HEK293 (cell line): ENCODE measurements around the gene HSPB6.

ENCODE experiments used
- CTCF ChIA-PET: fragments of 350-600 bp; formaldehyde crosslinking; extraction: SDS; loops from one replicate; lab custom pipeline; 2021; ENCODE audit warnings: antibody characterized with exemption; lab: Yijun Ruan, JAX
- POLR2A ChIA-PET: fragments of 300-600 bp; formaldehyde crosslinking; extraction: SDS; loops from one replicate; lab custom pipeline; 2020; ENCODE audit warnings: antibody characterized with exemption, inconsistent platforms; lab: Yijun Ruan, JAX
- H3K27ac ChIP-seq: fragments of 200-500 bp; sonication (Bioruptor generic); 2 replicates; pipeline ENCODE4 v1.5.1; 2014; ENCODE audit warnings: low read depth, low read length, control low read depth, inconsistent platforms; ENCODE audit errors: extremely low read depth
- H3K36me3 ChIP-seq, 2 experiments: fragments of 200-500 bp in 1 of 2; sonication (Bioruptor generic) in 1 of 2; 1 replicate in 1 of 2; 2 replicates in 1 of 2; pipeline ENCODE4 v1.5.1; 2014 to 2017; ENCODE audit warnings: inconsistent platforms in 2 of 2, low read length in 2 of 2; ENCODE audit not compliant: control insufficient read depth in 2 of 2, insufficient read depth in 1 of 2
- H3K4me1 ChIP-seq: fragments of 200-500 bp; sonication (Bioruptor generic); 2 replicates; pipeline ENCODE4 v1.5.1; 2014; ENCODE audit warnings: mild to moderate bottlenecking, low read length, inconsistent platforms; ENCODE audit not compliant: control insufficient read depth, insufficient read depth
- H3K4me3 ChIP-seq: 2 replicates; pipeline ENCODE4 v1.5.1; 2011; ENCODE audit warnings: low read depth, mild to moderate bottlenecking, control low read depth, low read length, moderate library complexity
- H3K9me3 ChIP-seq: fragments of 200-500 bp; sonication (Bioruptor generic); 2 replicates; pipeline ENCODE4 v1.5.1; 2014; ENCODE audit warnings: low read depth, low read length, inconsistent platforms; ENCODE audit not compliant: control insufficient read depth, insufficient read depth
- GFI1B ChIP-seq: fragments of 450-650 bp; formaldehyde crosslinking; IDR thresholded peaks from 2 replicates; pipeline ENCODE4 v1.5.1; 2016; ENCODE audit warnings: missing biosample characterization, missing genetic modification characterization
- MYNN ChIP-seq: fragments of 450-650 bp; formaldehyde crosslinking; IDR thresholded peaks from 2 replicates; pipeline ENCODE4 v1.5.1; 2016; ENCODE audit warnings: missing biosample characterization, missing genetic modification characterization, borderline replicate concordance
- YY2 ChIP-seq: fragments of 450-650 bp; formaldehyde crosslinking; IDR thresholded peaks from 2 replicates; pipeline ENCODE4 v1.5.1; 2016; ENCODE audit warnings: missing biosample characterization, missing genetic modification characterization
- ZBTB20 ChIP-seq: fragments of 450-650 bp; formaldehyde crosslinking; IDR thresholded peaks from 2 replicates; pipeline ENCODE4 v1.5.1; 2016; ENCODE audit warnings: missing biosample characterization, missing genetic modification characterization
- ZBTB21 ChIP-seq: fragments of 450-650 bp; formaldehyde crosslinking; IDR thresholded peaks from 2 replicates; pipeline ENCODE4 v1.5.1; 2017; ENCODE audit warnings: missing biosample characterization, missing genetic modification characterization
- ZBTB7A ChIP-seq: fragments of 450-650 bp; formaldehyde crosslinking; IDR thresholded peaks from 2 replicates; pipeline ENCODE4 v1.5.1; 2016; ENCODE audit warnings: low read depth, missing biosample characterization, missing genetic modification characterization
- ZNF140 ChIP-seq: fragments of 450-650 bp; formaldehyde crosslinking; IDR thresholded peaks from 2 replicates; pipeline ENCODE4 v1.5.1; 2016; ENCODE audit warnings: missing biosample characterization, missing genetic modification characterization
- ZNF292 ChIP-seq: fragments of 450-650 bp; formaldehyde crosslinking; IDR thresholded peaks from 2 replicates; pipeline ENCODE4 v1.5.1; 2016; ENCODE audit warnings: low read depth, missing biosample characterization, missing genetic modification characterization, borderline replicate concordance
- ZNF335 ChIP-seq: fragments of 450-650 bp; formaldehyde crosslinking; conservative IDR thresholded peaks from 2 replicates; pipeline ENCODE4 v1.5.1; 2016; ENCODE audit warnings: missing biosample characterization, missing genetic modification characterization
- ZNF394 ChIP-seq: fragments of 450-650 bp; formaldehyde crosslinking; IDR thresholded peaks from 2 replicates; pipeline ENCODE4 v1.5.1; 2016; ENCODE audit warnings: missing biosample characterization, missing genetic modification characterization, mild to moderate bottlenecking, moderate library complexity, borderline replicate concordance
- ZNF530 ChIP-seq: fragments of 450-650 bp; formaldehyde crosslinking; IDR thresholded peaks from 2 replicates; pipeline ENCODE4 v1.5.1; 2016; ENCODE audit warnings: low read depth, missing biosample characterization, missing genetic modification characterization
- ZNF610 ChIP-seq: fragments of 450-650 bp; formaldehyde crosslinking; IDR thresholded peaks from 2 replicates; pipeline ENCODE4 v1.5.1; 2016; ENCODE audit warnings: missing biosample characterization, missing genetic modification characterization, borderline replicate concordance
- ZNF621 ChIP-seq: fragments of 450-650 bp; formaldehyde crosslinking; IDR thresholded peaks from 2 replicates; pipeline ENCODE4 v1.5.1; 2017; ENCODE audit warnings: missing biosample characterization, missing genetic modification characterization
- ZNF654 ChIP-seq: fragments of 450-650 bp; formaldehyde crosslinking; IDR thresholded peaks from 2 replicates; pipeline ENCODE4 v1.5.1; 2016; ENCODE audit warnings: low read depth, missing biosample characterization, missing genetic modification characterization
- ZNF664 ChIP-seq: fragments of 450-650 bp; formaldehyde crosslinking; IDR thresholded peaks from 2 replicates; pipeline ENCODE4 v1.5.1; 2016; ENCODE audit warnings: missing biosample characterization, missing genetic modification characterization
- ZNF677 ChIP-seq: fragments of 450-650 bp; IDR thresholded peaks from 2 replicates; pipeline ENCODE4 v1.5.0; 2018; ENCODE audit warnings: missing biosample characterization, mild to moderate bottlenecking, missing genetic modification characterization, moderate library complexity
- ZNF701 ChIP-seq: fragments of 450-650 bp; formaldehyde crosslinking; IDR thresholded peaks from 2 replicates; pipeline ENCODE4 v1.5.1; 2016; ENCODE audit warnings: missing biosample characterization, missing genetic modification characterization
- ZSCAN23 ChIP-seq: fragments of 450-650 bp; formaldehyde crosslinking; IDR thresholded peaks from 2 replicates; pipeline ENCODE4 v1.5.1; 2016; ENCODE audit warnings: missing biosample characterization, missing genetic modification characterization
- TF ChIP-seq, protein P1 (sequence below): sonication (generic); formaldehyde crosslinking; IDR thresholded peaks from 2 replicates; pipeline ENCODE4 v1.8.1; 2022; ENCODE audit warnings: mild to moderate bottlenecking, moderate library complexity, missing genetic modification reagents
- TF ChIP-seq, protein P2 (sequence below): fragments of 450-650 bp; formaldehyde crosslinking; IDR thresholded peaks from 2 replicates; pipeline ENCODE4 v1.5.1; 2016; ENCODE audit warnings: missing biosample characterization, missing genetic modification characterization
- TF ChIP-seq, protein P3 (sequence below): fragments of 450-650 bp; formaldehyde crosslinking; IDR thresholded peaks from 2 replicates; pipeline ENCODE4 v1.5.1; 2016; ENCODE audit warnings: missing biosample characterization, missing genetic modification characterization

HSPB6 gene

DNA sequence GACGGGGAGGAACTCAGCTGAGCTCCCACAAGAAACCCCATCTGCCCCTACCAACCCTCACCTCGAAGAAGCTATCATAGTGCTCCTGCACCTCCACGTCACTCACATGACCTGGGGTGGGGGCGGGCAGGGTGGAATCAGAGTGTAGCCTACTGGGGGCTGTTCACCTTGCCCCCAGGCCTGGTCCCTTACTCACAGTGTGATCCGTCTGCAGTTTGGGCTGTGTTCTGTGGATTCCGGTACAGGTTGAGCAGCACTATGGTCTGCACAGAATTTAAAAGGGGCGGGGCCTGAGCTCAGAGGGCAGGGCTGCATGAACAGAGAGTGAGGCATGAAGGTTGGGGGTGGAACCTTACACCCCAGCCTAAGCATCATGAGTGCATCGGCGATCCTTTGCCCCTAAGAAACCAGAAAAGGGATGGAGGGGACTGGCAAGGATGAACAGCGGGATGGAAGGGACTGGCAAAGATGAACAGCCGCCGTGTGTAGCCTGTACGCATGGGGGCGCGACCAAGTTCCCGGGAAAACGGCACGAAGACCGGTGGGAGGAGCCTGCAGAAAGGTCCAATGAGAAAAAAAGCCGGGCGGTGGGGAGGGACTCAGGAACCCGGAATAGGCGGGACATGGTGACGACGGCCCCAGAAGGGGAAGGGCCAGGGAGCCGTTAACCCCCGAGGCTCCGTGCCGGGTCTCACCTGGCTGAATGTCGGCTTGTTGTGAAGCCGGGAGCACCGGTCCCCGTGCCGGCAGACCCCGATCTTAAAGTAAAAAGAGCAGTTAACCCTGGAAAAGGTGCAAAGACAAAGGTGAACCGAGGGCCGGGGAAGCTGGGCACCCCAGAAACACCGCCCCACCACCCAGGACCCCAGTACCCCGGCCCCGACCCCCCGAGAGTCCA, 12.2 kb downstream of the HSPB6 start (continued):
- no peak for TF ChIP-seq ZNF654
- no peak for TF ChIP-seq ZNF664 (tag by site-specific recombination)
- peak; percentile 89 for TF ChIP-seq ZBTB20 (tag by site-specific recombination)
- TF ChIP-seq, all 188 proteins: peak for 51

DNA sequence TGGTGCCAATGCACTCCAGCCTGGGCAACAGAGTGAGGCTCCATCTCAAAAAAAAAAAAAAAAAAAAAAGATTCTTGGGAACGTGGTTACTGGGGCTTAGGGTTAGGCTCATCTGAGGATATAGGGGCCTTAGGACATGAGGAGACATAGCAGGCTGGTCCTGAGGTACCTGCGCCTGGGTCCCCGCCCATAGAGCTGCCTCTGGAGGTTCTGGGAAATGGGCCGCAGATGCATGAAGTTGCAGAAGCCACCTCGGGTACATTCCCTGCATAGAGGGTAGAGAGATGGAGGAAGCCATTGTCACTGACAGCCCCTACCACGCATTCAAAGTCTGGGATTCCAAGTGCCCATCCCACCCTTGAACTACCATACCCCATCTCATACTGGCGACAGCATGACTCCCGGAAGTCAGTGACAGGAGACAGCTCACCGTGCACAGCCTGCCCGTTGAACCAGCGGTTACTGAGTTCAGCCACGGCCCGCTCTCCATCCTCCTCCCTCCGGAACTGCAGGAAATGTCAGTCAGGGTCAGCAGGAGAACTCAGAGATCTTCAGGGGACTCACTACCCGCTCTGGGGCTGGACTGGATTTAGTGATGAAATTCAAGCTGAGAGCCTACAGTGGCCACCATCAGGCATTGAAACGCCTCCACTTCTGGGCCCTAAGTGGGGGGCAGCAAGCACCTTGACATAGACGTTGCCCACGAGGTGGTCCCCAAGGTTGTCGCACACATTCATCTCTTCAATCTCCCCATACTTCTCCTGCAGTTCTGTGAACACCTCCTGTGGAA, 13.0 kb downstream of the HSPB6 start:
- TF ChIP-seq ZNF394 (tag by site-specific recombination): no peak
- TF ChIP-seq, protein P1, sequence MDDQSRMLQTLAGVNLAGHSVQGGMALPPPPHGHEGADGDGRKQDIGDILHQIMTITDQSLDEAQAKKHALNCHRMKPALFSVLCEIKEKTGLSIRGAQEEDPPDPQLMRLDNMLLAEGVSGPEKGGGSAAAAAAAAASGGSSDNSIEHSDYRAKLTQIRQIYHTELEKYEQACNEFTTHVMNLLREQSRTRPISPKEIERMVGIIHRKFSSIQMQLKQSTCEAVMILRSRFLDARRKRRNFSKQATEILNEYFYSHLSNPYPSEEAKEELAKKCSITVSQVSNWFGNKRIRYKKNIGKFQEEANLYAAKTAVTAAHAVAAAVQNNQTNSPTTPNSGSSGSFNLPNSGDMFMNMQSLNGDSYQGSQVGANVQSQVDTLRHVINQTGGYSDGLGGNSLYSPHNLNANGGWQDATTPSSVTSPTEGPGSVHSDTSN: 0 out of 2 replicates have a peak, but pooled peaks have one; percentile 33
- H3K27ac ChIP-seq: no peak overlapping the region
- POLR2A ChIA-PET: interaction anchor here (0.6 to 2.9 kb wide), 8 partner anchors 13 to 124 kb away, joined by 3 to 34 read pairs (median 6); partner anchors contain the start of genes APLP1 and PROSER3
- H3K4me1 ChIP-seq: peaks cover 33% of the 10 kb centered on the region
- CTCF ChIA-PET: interaction anchor here (0.5 to 4.9 kb wide), 7 partner anchors 19 to 411 kb away, joined by 3 to 37 read pairs (median 3); partner anchors contain the start of gene COX6B1
- H3K4me3 ChIP-seq: no peak overlapping the region
- H3K9me3 ChIP-seq: no peaks in the 10 kb centered on the region; the same call in none of the 2 replicates
- H3K36me3 ChIP-seq: peaks cover 21 to 42% of the 10 kb centered on the region in 2 experiments

DNA sequence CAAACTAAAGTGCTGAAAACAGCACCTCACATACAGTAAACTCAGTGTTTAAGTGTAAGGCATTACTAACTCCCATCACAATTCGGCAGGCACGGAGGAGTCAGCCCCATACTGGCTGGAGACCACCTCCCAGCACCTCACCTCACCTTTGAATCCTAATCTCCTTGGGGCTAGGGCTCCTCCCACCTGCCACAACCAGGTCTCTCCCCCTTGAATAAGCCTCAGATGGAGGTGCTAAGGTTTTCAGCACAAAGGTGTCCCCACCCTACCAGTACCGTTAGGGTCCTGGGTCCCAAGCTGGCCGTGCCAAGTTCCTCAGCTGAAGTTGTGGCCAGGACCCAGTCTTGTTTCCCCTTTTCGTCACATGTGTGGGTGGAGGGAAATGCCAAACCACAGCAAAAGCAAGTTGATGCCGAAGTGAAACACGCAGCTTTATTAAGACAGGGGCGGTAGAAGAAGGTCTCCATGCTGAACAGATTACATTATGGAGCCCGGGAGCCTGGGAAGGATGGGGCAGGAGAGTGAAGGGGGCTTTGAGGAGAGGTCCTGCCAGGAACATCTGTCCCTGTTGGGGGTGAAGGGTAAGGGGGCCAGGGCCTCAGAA, 14.6 kb downstream of the HSPB6 start, which contains the start of gene IGFLR1:
Gene IGFLR1 (minus strand): TSS at position 332 of the 604 bp plus-strand sequence. CDS start 1,272 bp downstream, outside the sequence.
- Histone ChIP-seq H3K4me1 (peaks cover 28% of the 10 kb centered on the region), H3K27ac (peak within 1 kb of the TSS; percentile 97), H3K36me3 (peaks cover 37 to 51% of the 10 kb centered on the region in 2 experiments), H3K9me3 (no peaks in the 10 kb centered on the region; the same call in none of the 2 replicates), H3K4me3 (no peak within 1 kb of the TSS)
- ChIA-PET CTCF (interaction anchor here (1.1 to 1.2 kb wide), 3 partner anchors 24 to 189 kb away, joined by 4 to 9 read pairs (median 4); no protein-coding TSS in a partner anchor), POLR2A (interaction anchor here (1.2 to 2.6 kb wide), 3 partner anchors 12 to 32 kb away, joined by 3 to 39 read pairs (median 4); partner anchors contain the start of genes ARHGAP33 and HSPB6)
- no peak for TF ChIP-seq ZNF530 (tag by site-specific recombination)
- TF ChIP-seq ZBTB7A (tag by site-specific recombination): no peak
- TF ChIP-seq GFI1B (tag by site-specific recombination): no peak
- no peak for TF ChIP-seq ZNF701 (tag by site-specific recombination)
- TF ChIP-seq ZBTB21 (tag by site-specific recombination): 0 out of 2 replicates have a peak, but pooled peaks have one; percentile 9
- TF ChIP-seq ZNF610 (tag by site-specific recombination): no peak
- TF ChIP-seq YY2: 0 out of 2 replicates have a peak, but pooled peaks have one; percentile 8
- TF ChIP-seq, protein P2, sequence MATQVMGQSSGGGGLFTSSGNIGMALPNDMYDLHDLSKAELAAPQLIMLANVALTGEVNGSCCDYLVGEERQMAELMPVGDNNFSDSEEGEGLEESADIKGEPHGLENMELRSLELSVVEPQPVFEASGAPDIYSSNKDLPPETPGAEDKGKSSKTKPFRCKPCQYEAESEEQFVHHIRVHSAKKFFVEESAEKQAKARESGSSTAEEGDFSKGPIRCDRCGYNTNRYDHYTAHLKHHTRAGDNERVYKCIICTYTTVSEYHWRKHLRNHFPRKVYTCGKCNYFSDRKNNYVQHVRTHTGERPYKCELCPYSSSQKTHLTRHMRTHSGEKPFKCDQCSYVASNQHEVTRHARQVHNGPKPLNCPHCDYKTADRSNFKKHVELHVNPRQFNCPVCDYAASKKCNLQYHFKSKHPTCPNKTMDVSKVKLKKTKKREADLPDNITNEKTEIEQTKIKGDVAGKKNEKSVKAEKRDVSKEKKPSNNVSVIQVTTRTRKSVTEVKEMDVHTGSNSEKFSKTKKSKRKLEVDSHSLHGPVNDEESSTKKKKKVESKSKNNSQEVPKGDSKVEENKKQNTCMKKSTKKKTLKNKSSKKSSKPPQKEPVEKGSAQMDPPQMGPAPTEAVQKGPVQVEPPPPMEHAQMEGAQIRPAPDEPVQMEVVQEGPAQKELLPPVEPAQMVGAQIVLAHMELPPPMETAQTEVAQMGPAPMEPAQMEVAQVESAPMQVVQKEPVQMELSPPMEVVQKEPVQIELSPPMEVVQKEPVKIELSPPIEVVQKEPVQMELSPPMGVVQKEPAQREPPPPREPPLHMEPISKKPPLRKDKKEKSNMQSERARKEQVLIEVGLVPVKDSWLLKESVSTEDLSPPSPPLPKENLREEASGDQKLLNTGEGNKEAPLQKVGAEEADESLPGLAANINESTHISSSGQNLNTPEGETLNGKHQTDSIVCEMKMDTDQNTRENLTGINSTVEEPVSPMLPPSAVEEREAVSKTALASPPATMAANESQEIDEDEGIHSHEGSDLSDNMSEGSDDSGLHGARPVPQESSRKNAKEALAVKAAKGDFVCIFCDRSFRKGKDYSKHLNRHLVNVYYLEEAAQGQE (tag by site-specific recombination): no peak
- no peak for TF ChIP-seq ZNF292 (tag by site-specific recombination)
- no peak for TF ChIP-seq ZNF621 (tag by site-specific recombination)
- no peak for TF ChIP-seq ZNF140
- 0 out of 2 replicates have a peak, but pooled peaks have one; percentile 83 for TF ChIP-seq ZNF335 (tag by site-specific recombination)
- TF ChIP-seq, protein P3, sequence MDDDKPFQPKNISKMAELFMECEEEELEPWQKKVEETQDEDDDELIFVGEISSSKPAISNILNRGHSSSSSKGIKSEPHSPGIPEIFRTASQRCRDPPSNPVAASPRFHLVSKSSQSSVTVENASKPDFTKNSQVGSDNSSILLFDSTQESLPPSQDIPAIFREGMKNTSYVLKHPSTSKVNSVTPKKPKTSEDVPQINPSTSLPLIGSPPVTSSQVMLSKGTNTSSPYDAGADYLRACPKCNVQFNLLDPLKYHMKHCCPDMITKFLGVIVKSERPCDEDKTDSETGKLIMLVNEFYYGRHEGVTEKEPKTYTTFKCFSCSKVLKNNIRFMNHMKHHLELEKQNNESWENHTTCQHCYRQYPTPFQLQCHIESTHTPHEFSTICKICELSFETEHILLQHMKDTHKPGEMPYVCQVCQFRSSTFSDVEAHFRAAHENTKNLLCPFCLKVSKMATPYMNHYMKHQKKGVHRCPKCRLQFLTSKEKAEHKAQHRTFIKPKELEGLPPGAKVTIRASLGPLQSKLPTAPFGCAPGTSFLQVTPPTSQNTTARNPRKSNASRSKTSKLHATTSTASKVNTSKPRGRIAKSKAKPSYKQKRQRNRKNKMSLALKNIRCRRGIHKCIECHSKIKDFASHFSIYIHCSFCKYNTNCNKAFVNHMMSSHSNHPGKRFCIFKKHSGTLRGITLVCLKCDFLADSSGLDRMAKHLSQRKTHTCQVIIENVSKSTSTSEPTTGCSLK (tag by site-specific recombination): no peak
- no peak for TF ChIP-seq ZNF677 (tag by site-specific recombination)
- no peak for TF ChIP-seq ZSCAN23
- no peak for TF ChIP-seq MYNN
